Measurements from ENCODE around the gene ERICH6. TPM values are rescaled to one million over a fixed set of nuclear protein-coding genes. Genes with fewer than 3 reads are reported as not detected.

The ERICH6 gene
- total RNA-seq, 4 donors from 2014 or later: not detected

DNA sequence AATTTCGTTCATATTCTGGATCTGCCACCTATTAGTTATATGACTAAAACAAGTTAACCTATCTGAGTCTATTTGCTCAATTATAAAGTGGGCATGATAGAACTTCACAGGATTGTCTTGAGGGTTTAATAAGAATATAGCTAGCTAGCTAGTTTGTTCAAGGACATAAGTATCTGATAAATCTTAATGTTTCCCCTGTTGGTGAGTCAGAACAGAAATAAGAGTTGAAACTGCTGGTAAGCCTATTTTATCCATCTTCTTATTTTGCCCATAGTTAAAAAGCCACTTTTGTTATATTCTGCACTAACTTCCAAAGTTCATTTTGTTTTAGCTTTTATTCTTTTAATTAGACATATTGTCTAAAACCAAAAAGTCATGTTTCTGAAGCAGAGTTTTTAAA, 91.2 kb downstream of the ERICH6 start:
- no peak for ATAC-seq
- Histone ChIP-seq H3K27ac (no peak overlapping the region), H3K4me3 (no peak overlapping the region), H3K9me3 (no peaks in the 10 kb centered on the region), H3K36me3 (peaks cover 0 to 9% of the 10 kb centered on the region in 2 donors), H3K4me1 (peaks cover 0 to 59% (median 0%) of the 10 kb centered on the region in 3 donors), H3K27me3 (no peaks in the 10 kb centered on the region)
- WGBS, 2 donors (ENCODE audit: low coverage in 1 of 2): 86 to 100% methylated on average over 1 of the region's 1 CpG
- TF ChIP-seq POLR2AphosphoS5 (IDR thresholded peaks at IDR 0.05) (no peak), POLR2A (IDR thresholded peaks at IDR 0.05) (no peak), EP300 (IDR thresholded peaks at IDR 0.05) (no peak)
- TF ChIP-seq, protein P1, sequence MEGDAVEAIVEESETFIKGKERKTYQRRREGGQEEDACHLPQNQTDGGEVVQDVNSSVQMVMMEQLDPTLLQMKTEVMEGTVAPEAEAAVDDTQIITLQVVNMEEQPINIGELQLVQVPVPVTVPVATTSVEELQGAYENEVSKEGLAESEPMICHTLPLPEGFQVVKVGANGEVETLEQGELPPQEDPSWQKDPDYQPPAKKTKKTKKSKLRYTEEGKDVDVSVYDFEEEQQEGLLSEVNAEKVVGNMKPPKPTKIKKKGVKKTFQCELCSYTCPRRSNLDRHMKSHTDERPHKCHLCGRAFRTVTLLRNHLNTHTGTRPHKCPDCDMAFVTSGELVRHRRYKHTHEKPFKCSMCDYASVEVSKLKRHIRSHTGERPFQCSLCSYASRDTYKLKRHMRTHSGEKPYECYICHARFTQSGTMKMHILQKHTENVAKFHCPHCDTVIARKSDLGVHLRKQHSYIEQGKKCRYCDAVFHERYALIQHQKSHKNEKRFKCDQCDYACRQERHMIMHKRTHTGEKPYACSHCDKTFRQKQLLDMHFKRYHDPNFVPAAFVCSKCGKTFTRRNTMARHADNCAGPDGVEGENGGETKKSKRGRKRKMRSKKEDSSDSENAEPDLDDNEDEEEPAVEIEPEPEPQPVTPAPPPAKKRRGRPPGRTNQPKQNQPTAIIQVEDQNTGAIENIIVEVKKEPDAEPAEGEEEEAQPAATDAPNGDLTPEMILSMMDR (IDR thresholded peaks at IDR 0.05): no peak

DNA sequence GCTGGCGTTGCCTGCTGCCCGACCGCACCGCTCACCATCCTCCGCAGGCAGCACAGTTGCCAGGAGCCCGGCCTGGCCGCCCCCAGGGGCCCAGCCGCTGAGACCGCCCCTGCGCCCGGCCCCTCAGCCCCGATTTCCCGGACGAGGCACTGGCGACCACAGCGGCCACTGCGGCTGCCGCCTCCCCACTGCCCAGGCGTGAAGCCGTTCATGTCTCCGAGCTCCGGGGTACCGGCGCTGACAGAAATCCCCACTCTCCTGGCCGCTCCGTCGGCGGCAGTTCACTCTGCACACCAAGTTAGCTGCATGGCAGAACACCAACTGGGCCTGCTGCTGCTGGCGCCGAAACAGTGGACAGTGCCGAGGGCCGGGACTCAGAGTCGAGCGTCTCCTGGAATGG, 92.1 kb downstream of the ERICH6 start:
- H3K9me3 ChIP-seq: no peaks in the 10 kb centered on the region
- no peaks in the 10 kb centered on the region for H3K27me3 ChIP-seq
- ATAC-seq: no peak
- peaks cover 0 to 58% (median 0%) of the 10 kb centered on the region in 3 donors for H3K4me1 ChIP-seq
- H3K36me3 ChIP-seq: peaks cover 0 to 9% of the 10 kb centered on the region in 2 donors
- TF ChIP-seq, protein P1 (IDR thresholded peaks at IDR 0.05): no peak
- TF ChIP-seq POLR2AphosphoS5 (IDR thresholded peaks at IDR 0.05) (no peak), POLR2A (IDR thresholded peaks at IDR 0.05) (no peak), EP300 (IDR thresholded peaks at IDR 0.05) (no peak)
- H3K27ac ChIP-seq: no peak overlapping the region
- 95 to 100% methylated on average over 1 to 4 of the region's 34 CpGs for WGBS, 2 donors (ENCODE audit: low coverage in 1 of 2)
- no peak overlapping the region for H3K4me3 ChIP-seq

DNA sequence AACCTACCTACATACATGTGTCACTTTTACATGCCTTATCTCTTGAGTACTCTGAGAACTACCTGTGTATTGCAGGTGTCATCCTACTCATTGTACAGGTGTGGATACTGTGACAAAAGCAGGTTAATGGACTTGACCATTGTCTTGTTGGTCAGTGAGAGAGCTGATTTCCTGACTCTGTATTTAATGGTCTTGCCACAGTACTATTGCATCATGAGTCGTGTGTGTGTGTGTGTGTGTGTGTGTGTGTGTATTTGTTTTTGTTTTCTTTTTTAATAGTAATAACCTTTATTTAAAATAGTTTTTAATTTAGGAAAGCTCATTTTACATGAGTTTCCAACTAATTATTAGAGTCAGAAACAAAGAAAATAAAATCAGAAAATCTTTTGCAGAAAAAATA, 92.9 kb downstream of the ERICH6 start:
- H3K27me3 ChIP-seq: no peaks in the 10 kb centered on the region
- H3K4me3 ChIP-seq: no peak overlapping the region
- 67 to 88% methylated on average over 1 of the region's 1 CpG for WGBS, 2 donors (ENCODE audit: low coverage in 1 of 2)
- no peaks in the 10 kb centered on the region for H3K9me3 ChIP-seq
- TF ChIP-seq, protein P1 (IDR thresholded peaks at IDR 0.05): no peak
- TF ChIP-seq EP300 (IDR thresholded peaks at IDR 0.05) (no peak), POLR2A (IDR thresholded peaks at IDR 0.05) (no peak), POLR2AphosphoS5 (IDR thresholded peaks at IDR 0.05) (no peak)
- H3K27ac ChIP-seq: no peak overlapping the region
- H3K36me3 ChIP-seq: peaks cover 0 to 9% of the 10 kb centered on the region in 2 donors
- H3K4me1 ChIP-seq: peaks cover 0 to 64% (median 0%) of the 10 kb centered on the region in 3 donors
- no peak for ATAC-seq

DNA sequence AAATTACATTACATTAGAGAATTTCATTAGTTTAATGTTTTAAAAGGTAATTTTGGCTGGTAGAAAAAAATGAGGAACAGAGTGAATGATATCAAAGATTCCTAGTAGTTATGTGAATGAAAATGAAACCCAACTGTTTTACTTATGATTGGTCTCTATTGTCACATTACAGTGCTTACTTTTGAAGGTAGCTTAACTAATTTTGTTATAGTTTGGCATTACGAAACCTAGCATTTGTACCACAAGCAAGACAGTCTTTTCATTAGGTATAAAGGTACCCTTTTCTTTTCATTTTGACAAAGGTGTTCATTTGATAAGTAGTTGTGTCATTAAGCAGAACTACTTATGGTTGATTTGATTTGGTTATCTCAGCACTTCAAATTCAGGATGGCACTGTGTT, 93.7 kb downstream of the ERICH6 start:
- H3K4me3 ChIP-seq: no peak overlapping the region
- H3K9me3 ChIP-seq: no peaks in the 10 kb centered on the region
- peaks cover 0 to 72% (median 0%) of the 10 kb centered on the region in 3 donors for H3K4me1 ChIP-seq
- H3K36me3 ChIP-seq: peaks cover 0 to 9% of the 10 kb centered on the region in 2 donors
- no peak for TF ChIP-seq EP300 (IDR thresholded peaks at IDR 0.05)
- TF ChIP-seq POLR2A (IDR thresholded peaks at IDR 0.05): no peak
- TF ChIP-seq, protein P1 (IDR thresholded peaks at IDR 0.05): no peak
- no peak for TF ChIP-seq POLR2AphosphoS5 (IDR thresholded peaks at IDR 0.05)
- no peak for ATAC-seq
- H3K27me3 ChIP-seq: no peaks in the 10 kb centered on the region
- H3K27ac ChIP-seq: no peak overlapping the region
- WGBS, 2 donors (ENCODE audit: low coverage in 1 of 2): 0% methylated on average over 1 of the region's 1 CpG

Other genes with a start within 250 kb of the ERICH6 start
- 100 to 1,000 TPM in 3 of 4 donors, 10 to 100 TPM in 1; 72.8 to 187 (median 154) TPM for gene SERP1, start 157.4 kb downstream of the ERICH6 start, total RNA-seq
- 100 to 1,000 TPM in 3 of 4 donors, 10 to 100 TPM in 1; 98.4 to 178 (median 140) TPM for gene EIF2A, start 157.1 kb downstream of the ERICH6 start, total RNA-seq
- 100 to 1,000 TPM in 2 of 4 donors, 10 to 100 TPM in 2; 46.1 to 167 (median 97.2) TPM for gene SELENOT, start 100.6 kb downstream of the ERICH6 start, total RNA-seq
- gene SIAH2, start 59.2 kb upstream of the ERICH6 start, total RNA-seq: 10 to 100 TPM; 26.0 to 36.1 (median 28.5) TPM
- gene MINDY4B, start 201.5 kb upstream of the ERICH6 start, total RNA-seq: not detected